22Rv1 (cell line): ENCODE measurements around the gene TAF1C.

Experiments
- CTCF ChIP-seq: fragments of 450-650 bp; IDR thresholded peaks from 2 replicates; pipeline ENCODE4 v1.5.1; 2017; ENCODE audit warnings: mild to moderate bottlenecking
- ZFX ChIP-seq: fragments of 450-650 bp; IDR thresholded peaks from 2 replicates; pipeline ENCODE4 v1.6.1; 2017; ENCODE audit warnings: antibody characterized with exemption, borderline replicate concordance

GRCh38 chr16:84161037-84161436 lies 25.8 kb downstream of the TAF1C start:
- TF ChIP-seq CTCF (no peak), ZFX (no peak)
